ENCODE measurements around the gene MED13. TPM values are rescaled to one million over a fixed set of nuclear protein-coding genes. Genes with fewer than 3 reads are reported as not detected.

MED13 gene
- total RNA-seq, 1 experiment from 2014 or later = 77.6 TPM

GRCh38 chr17:62059414-62059813 is 5.7 kb downstream of the MED13 start:
- ChIA-PET CTCF (interaction anchor here (0.6 to 4.0 kb wide), 3 partner anchors 15 to 124 kb away, joined by 3 to 22 read pairs (median 9); no protein-coding TSS in a partner anchor), POLR2A (no interaction called here)
- Mint-ChIP-seq H3K9me3 (ENCODE audit: unreplicated experiment) (no peaks in the 10 kb centered on the region), H3K27ac (ENCODE audit: unreplicated experiment) (peak overlapping the region; percentile 14), H3K36me3 (ENCODE audit: insufficient read depth, unreplicated experiment) (peaks cover 87% of the 10 kb centered on the region), H3K4me1 (ENCODE audit: low read depth, unreplicated experiment) (peaks cover 24% of the 10 kb centered on the region), H3K4me3 (ENCODE audit: unreplicated experiment) (no peak overlapping the region), H3K27me3 (ENCODE audit: insufficient read depth, unreplicated experiment) (no peaks in the 10 kb centered on the region)
- Histone ChIP-seq H3K9me3 (no peaks in the 10 kb centered on the region), H3K36me3 (ENCODE audit: control insufficient read depth, insufficient read depth, low read length) (peaks cover 4% of the 10 kb centered on the region), H3K27me3 (replicated peaks; ENCODE audit: control insufficient read depth, insufficient read depth, low read length) (no peaks in the 10 kb centered on the region), H3K4me1 (peaks cover 28% of the 10 kb centered on the region), H3K4me3 (ENCODE audit: low read depth, low read length) (no peak overlapping the region)
- intact Hi-C loops (cut with micrococcal nuclease; ENCODE audit: unreplicated experiment) = no loop called here
- TF ChIP-seq CTCF (IDR thresholded peaks at IDR 0.05; ENCODE audit: insufficient read depth in 1 of 2, low read depth in 1 of 2, low read length in 1 of 2, severe bottlenecking in 1 of 2, unreplicated experiment in 1 of 2) = no peak
- DNase-seq = no peak
- BruUV-seq (replicated peaks) = no TSS peak

- peaks cover 4% of the 10 kb centered on the region for H3K36me3 ChIP-seq (ENCODE audit: control insufficient read depth, insufficient read depth, low read length)
- H3K4me1 Mint-ChIP-seq (ENCODE audit: low read depth, unreplicated experiment) = peaks cover 22% of the 10 kb centered on the region
- POLR2A ChIA-PET = interaction anchor here (0.6 kb wide), 1 partner anchor 50 kb away, joined by 3 read pairs; no protein-coding TSS in a partner anchor
- H3K36me3 Mint-ChIP-seq (ENCODE audit: insufficient read depth, unreplicated experiment) = peaks cover 81% of the 10 kb centered on the region
- H3K4me3 ChIP-seq (ENCODE audit: low read depth, low read length) = no peak overlapping the region
- BruUV-seq (replicated peaks) = no TSS peak
- H3K9me3 Mint-ChIP-seq (ENCODE audit: unreplicated experiment) = no peaks in the 10 kb centered on the region
- no peaks in the 10 kb centered on the region for H3K27me3 Mint-ChIP-seq (ENCODE audit: insufficient read depth, unreplicated experiment)
- H3K9me3 ChIP-seq = no peaks in the 10 kb centered on the region
- no peak overlapping the region for H3K27ac Mint-ChIP-seq (ENCODE audit: unreplicated experiment)
- no peaks in the 10 kb centered on the region for H3K27me3 ChIP-seq (replicated peaks; ENCODE audit: control insufficient read depth, insufficient read depth, low read length)
- no peak for TF ChIP-seq CTCF (IDR thresholded peaks at IDR 0.05; ENCODE audit: insufficient read depth in 1 of 2, low read depth in 1 of 2, low read length in 1 of 2, severe bottlenecking in 1 of 2, unreplicated experiment in 1 of 2)
- no peak overlapping the region for H3K4me3 Mint-ChIP-seq (ENCODE audit: unreplicated experiment)
- intact Hi-C loops (cut with micrococcal nuclease; ENCODE audit: unreplicated experiment) = no loop called here
- DNase-seq = no peak
- H3K4me1 ChIP-seq = peaks cover 24% of the 10 kb centered on the region
- CTCF ChIA-PET = interaction anchor here (4.0 kb wide), 1 partner anchor 51 kb away, joined by 22 read pairs; no protein-coding TSS in a partner anchor
These were observed 6.5 kb downstream of the MED13 start for GRCh38 chr17:62058611-62059010.

GRCh38 chr17:62057696-62058095 is 7.4 kb downstream of the MED13 start:
- H3K4me1 ChIP-seq = peaks cover 16% of the 10 kb centered on the region; the same call in 1 of the 2 replicates
- H3K4me3 ChIP-seq (ENCODE audit: low read depth, low read length) = no peak overlapping the region
- TF ChIP-seq CTCF (IDR thresholded peaks at IDR 0.05; ENCODE audit: insufficient read depth in 1 of 2, low read depth in 1 of 2, low read length in 1 of 2, severe bottlenecking in 1 of 2, unreplicated experiment in 1 of 2) = no peak
- no peaks in the 10 kb centered on the region for H3K9me3 Mint-ChIP-seq (ENCODE audit: unreplicated experiment)
- no peaks in the 10 kb centered on the region for H3K9me3 ChIP-seq
- H3K36me3 ChIP-seq (ENCODE audit: control insufficient read depth, insufficient read depth, low read length) = peaks cover 4% of the 10 kb centered on the region
- no peak for DNase-seq
- peaks cover 22% of the 10 kb centered on the region for H3K4me1 Mint-ChIP-seq (ENCODE audit: low read depth, unreplicated experiment)
- POLR2A ChIA-PET = no interaction called here
- H3K27me3 Mint-ChIP-seq (ENCODE audit: insufficient read depth, unreplicated experiment) = no peaks in the 10 kb centered on the region
- H3K27me3 ChIP-seq (replicated peaks; ENCODE audit: control insufficient read depth, insufficient read depth, low read length) = no peaks in the 10 kb centered on the region
- no TSS peak for BruUV-seq (replicated peaks)
- CTCF ChIA-PET = interaction anchor here (4.0 kb wide), 1 partner anchor 52 kb away, joined by 22 read pairs; no protein-coding TSS in a partner anchor
- H3K4me3 Mint-ChIP-seq (ENCODE audit: unreplicated experiment) = no peak overlapping the region
- H3K27ac Mint-ChIP-seq (ENCODE audit: unreplicated experiment) = no peak overlapping the region
- H3K36me3 Mint-ChIP-seq (ENCODE audit: insufficient read depth, unreplicated experiment) = peaks cover 82% of the 10 kb centered on the region
- intact Hi-C loops (cut with micrococcal nuclease; ENCODE audit: unreplicated experiment) = no loop called here

Data from Caco-2 (cell line).